ENCODE results near the gene CYLD. TPM values are rescaled to one million over a fixed set of nuclear protein-coding genes. Genes with fewer than 3 reads are reported as not detected.

CYLD gene
- total and polyA plus RNA-seq, 2 donors from 2014 or later, result 8.9 to 48.0 TPM

- DNase-seq (no peak), FAIRE-seq (no peak)
- Histone ChIP-seq H3K9ac (ENCODE audit: low read length in 3 of 3) (no peak overlapping the region), H3K9me3 (ENCODE audit: control insufficient read depth in 2 of 3, insufficient read depth in 1 of 3, low read length in 3 of 3) (peaks cover 0 to 9% (median 0%) of the 10 kb centered on the region in 3 donors), H3K27me3 (ENCODE audit: control insufficient read depth, insufficient read depth, low read length) (no peaks in the 10 kb centered on the region), H3K4me1 (ENCODE audit: control insufficient read depth in 2 of 3, insufficient read depth in 2 of 3, low read depth in 1 of 3, low read length in 3 of 3) (no peaks in the 10 kb centered on the region), H3K36me3 (ENCODE audit: control insufficient read depth in 2 of 3, insufficient read depth in 3 of 3, low read length in 3 of 3) (no peaks in the 10 kb centered on the region), H3K4me3 (ENCODE audit: low read length in 3 of 3) (no peak overlapping the region), H3K27ac (ENCODE audit: low read depth in 2 of 2, low read length in 2 of 2) (no peak overlapping the region)
- TF ChIP-seq CTCF (IDR thresholded peaks at IDR 0.05; ENCODE audit: borderline replicate concordance, extremely low read depth, insufficient read depth), result no peak
- intact Hi-C loops (cut with DNase I), result no loop called here
Measured at GRCh38 chr16:50709061-50709684, 32.7 kb upstream of the CYLD start.

- H3K9ac ChIP-seq (ENCODE audit: low read length in 3 of 3), result no peak overlapping the region
- H3K4me1 ChIP-seq (ENCODE audit: control insufficient read depth in 2 of 3, insufficient read depth in 2 of 3, low read depth in 1 of 3, low read length in 3 of 3), result no peaks in the 10 kb centered on the region
- H3K36me3 ChIP-seq (ENCODE audit: control insufficient read depth in 2 of 3, insufficient read depth in 3 of 3, low read length in 3 of 3), result no peaks in the 10 kb centered on the region
- H3K4me3 ChIP-seq (ENCODE audit: low read length in 3 of 3), result no peak overlapping the region
- H3K27ac ChIP-seq (ENCODE audit: low read depth in 2 of 2, low read length in 2 of 2), result no peak overlapping the region
- no peaks in the 10 kb centered on the region for H3K27me3 ChIP-seq (ENCODE audit: control insufficient read depth, insufficient read depth, low read length)
- peaks cover 0 to 7% (median 0%) of the 10 kb centered on the region in 3 donors for H3K9me3 ChIP-seq (ENCODE audit: control insufficient read depth in 2 of 3, insufficient read depth in 1 of 3, low read length in 3 of 3)
- intact Hi-C loops (cut with DNase I), result no loop called here
- DNase-seq (no peak), FAIRE-seq (no peak)
- TF ChIP-seq CTCF (IDR thresholded peaks at IDR 0.05; ENCODE audit: borderline replicate concordance, extremely low read depth, insufficient read depth), result no peak
Measured at GRCh38 chr16:50709980-50710379, 31.9 kb upstream of the CYLD start.

- Histone ChIP-seq H3K9me3 (ENCODE audit: control insufficient read depth in 2 of 3, insufficient read depth in 1 of 3, low read length in 3 of 3) (no peaks in the 10 kb centered on the region), H3K27ac (ENCODE audit: low read depth in 2 of 2, low read length in 2 of 2) (no peak overlapping the region), H3K27me3 (ENCODE audit: control insufficient read depth, insufficient read depth, low read length) (no peaks in the 10 kb centered on the region), H3K4me1 (ENCODE audit: control insufficient read depth in 2 of 3, insufficient read depth in 2 of 3, low read depth in 1 of 3, low read length in 3 of 3) (no peaks in the 10 kb centered on the region), H3K4me3 (ENCODE audit: low read length in 3 of 3) (no peak overlapping the region), H3K36me3 (ENCODE audit: control insufficient read depth in 2 of 3, insufficient read depth in 3 of 3, low read length in 3 of 3) (no peaks in the 10 kb centered on the region), H3K9ac (ENCODE audit: low read length in 3 of 3) (no peak overlapping the region)
- TF ChIP-seq CTCF (IDR thresholded peaks at IDR 0.05; ENCODE audit: borderline replicate concordance, extremely low read depth, insufficient read depth), result no peak
- intact Hi-C loops (cut with DNase I), result no loop called here
- no peak for FAIRE-seq
- no peak for DNase-seq
Measured at GRCh38 chr16:50711040-50711439, 30.8 kb upstream of the CYLD start.
